Measurements from ENCODE around the gene LDLRAD2. TPM values are rescaled to one million over a fixed set of nuclear protein-coding genes. Genes with fewer than 3 reads are reported as not detected.
"Not testable (repeated sequence)": the region's sequence is repeated elsewhere in the genome, so short reads cannot be mapped to it uniquely, and the experiment has no call there.

LDLRAD2 gene
- total RNA-seq, 4 donors from 2014 or later: 0.48 TPM; not detected in 3

DNA sequence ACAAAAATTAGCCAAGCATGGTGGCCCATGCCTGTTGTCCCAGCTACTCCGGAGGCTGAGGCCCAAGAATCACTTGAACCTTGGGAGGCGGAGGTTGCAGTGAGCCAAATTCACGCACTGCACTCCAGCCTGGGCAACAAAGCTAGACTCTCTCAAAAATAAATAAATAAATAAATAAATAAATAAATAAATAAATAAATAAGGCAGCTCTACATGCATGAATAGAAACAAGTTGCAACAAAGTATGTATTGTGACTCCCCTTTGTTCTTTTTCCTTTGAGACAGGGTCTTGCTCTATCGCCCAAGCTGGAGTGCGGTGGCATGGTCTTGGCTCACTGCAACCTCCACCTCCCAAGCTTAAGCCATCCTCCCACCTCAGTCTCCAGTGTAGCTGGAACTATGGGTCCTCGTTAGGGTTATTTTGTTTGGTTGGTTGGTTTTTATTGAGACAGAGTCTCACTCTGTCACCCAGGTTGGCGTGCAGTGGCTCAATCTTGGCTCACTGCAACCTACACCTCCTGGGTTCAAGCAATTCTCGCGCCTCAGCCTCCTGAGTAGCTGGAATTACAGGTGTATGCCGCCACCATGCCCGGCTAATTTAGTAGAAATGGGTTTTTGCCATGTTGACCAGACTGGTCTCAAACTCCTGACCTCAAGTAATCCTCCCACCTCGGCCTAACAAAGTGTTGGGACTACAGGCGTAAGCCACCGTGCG is 37.1 kb upstream of the LDLRAD2 start:
- H3K4me1 ChIP-seq: peaks cover 0 to 15% (median 9%) of the 10 kb centered on the region in 4 donors
- DNase-seq: no peak
- H3K36me3 ChIP-seq: no peaks in the 10 kb centered on the region
- 80 to 93% methylated on average over 3 to 15 of the region's 15 CpGs for WGBS, 2 donors (ENCODE audit: low coverage in 1 of 2)
- H3K4me3 ChIP-seq: no peak overlapping the region
- H3K27me3 ChIP-seq: no peaks in the 10 kb centered on the region
- TF ChIP-seq POLR2AphosphoS5 (IDR thresholded peaks at IDR 0.05): no peak
- TF ChIP-seq POLR2A (IDR thresholded peaks at IDR 0.05): no peak
- TF ChIP-seq, protein P1, sequence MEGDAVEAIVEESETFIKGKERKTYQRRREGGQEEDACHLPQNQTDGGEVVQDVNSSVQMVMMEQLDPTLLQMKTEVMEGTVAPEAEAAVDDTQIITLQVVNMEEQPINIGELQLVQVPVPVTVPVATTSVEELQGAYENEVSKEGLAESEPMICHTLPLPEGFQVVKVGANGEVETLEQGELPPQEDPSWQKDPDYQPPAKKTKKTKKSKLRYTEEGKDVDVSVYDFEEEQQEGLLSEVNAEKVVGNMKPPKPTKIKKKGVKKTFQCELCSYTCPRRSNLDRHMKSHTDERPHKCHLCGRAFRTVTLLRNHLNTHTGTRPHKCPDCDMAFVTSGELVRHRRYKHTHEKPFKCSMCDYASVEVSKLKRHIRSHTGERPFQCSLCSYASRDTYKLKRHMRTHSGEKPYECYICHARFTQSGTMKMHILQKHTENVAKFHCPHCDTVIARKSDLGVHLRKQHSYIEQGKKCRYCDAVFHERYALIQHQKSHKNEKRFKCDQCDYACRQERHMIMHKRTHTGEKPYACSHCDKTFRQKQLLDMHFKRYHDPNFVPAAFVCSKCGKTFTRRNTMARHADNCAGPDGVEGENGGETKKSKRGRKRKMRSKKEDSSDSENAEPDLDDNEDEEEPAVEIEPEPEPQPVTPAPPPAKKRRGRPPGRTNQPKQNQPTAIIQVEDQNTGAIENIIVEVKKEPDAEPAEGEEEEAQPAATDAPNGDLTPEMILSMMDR (IDR thresholded peaks at IDR 0.05): no peak
- TF ChIP-seq EP300 (IDR thresholded peaks at IDR 0.05; ENCODE audit: low read depth): no peak
- no peaks in the 10 kb centered on the region for H3K9me3 ChIP-seq
- in situ Hi-C loops (cut with MboI; ENCODE audit: low pct_ligation_motif_present in 1 of 4, low pct_unique_long_range_greater_than_20kb in 1 of 4, low sequenced_read_pairs in 3 of 4) (no loop called here), intact Hi-C loops (cut with DNase I; ENCODE audit: low total_unique reads) (no loop called here)
- no peak overlapping the region for H3K27ac ChIP-seq

DNA sequence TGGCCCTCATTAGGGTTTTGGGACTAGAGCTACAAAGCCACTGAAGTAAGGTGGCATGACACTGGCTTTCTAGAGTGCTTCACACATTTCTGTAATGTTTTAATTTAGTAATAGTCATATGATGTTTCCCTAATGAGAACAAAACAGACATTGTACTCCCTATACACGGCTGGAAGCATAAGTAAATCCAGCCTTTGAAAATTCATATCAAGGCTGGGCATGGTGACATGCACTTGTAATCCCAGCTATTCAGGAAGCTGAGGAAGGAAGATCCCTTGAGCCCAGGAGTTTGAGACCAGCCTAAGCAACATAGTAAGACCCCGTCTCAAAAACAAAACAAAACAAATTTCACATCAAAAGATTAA is 36.5 kb upstream of the LDLRAD2 start:
- intact Hi-C loops (cut with DNase I; ENCODE audit: low total_unique reads) (no loop called here), in situ Hi-C loops (cut with MboI; ENCODE audit: low pct_ligation_motif_present in 1 of 4, low pct_unique_long_range_greater_than_20kb in 1 of 4, low sequenced_read_pairs in 3 of 4) (no loop called here)
- H3K4me1 ChIP-seq: peaks cover 0 to 20% (median 11%) of the 10 kb centered on the region in 4 donors
- no peak overlapping the region for H3K4me3 ChIP-seq
- H3K36me3 ChIP-seq: no peaks in the 10 kb centered on the region
- no peaks in the 10 kb centered on the region for H3K27me3 ChIP-seq
- DNase-seq: no peak
- no peaks in the 10 kb centered on the region for H3K9me3 ChIP-seq
- WGBS, 2 donors (ENCODE audit: low coverage in 1 of 2): 53 to 58% methylated on average over 2 of the region's 2 CpGs
- TF ChIP-seq POLR2A (IDR thresholded peaks at IDR 0.05) (no peak), POLR2AphosphoS5 (IDR thresholded peaks at IDR 0.05) (no peak), EP300 (IDR thresholded peaks at IDR 0.05; ENCODE audit: low read depth) (no peak)
- TF ChIP-seq, protein P1 (IDR thresholded peaks at IDR 0.05): no peak
- no peak overlapping the region for H3K27ac ChIP-seq

DNA sequence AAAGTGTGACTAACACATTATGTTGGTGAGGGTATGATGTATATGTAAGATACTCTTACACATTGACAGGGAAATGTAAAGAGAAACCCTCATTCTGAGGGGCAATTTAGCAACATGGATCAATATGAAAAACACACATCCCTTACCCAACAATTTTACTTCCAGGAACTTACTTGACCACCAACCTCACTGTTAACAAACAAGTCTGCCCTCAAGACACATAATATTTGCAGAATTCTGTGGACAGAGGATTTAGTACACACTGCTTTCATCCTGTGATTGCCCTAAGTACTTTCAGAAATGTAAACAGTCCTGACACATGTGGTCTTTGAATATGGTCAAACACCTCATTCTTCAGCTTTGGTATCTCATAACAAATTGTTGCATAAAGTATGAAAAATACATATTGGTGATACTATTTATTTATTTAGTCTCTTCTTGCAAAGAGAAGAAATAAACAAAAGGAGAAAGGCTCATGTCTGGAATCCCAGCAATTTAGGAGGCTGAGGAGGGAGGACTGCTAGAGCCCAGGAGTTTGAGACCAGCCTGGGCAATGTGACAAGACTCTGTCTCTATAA is 36.0 kb upstream of the LDLRAD2 start:
- H3K27ac ChIP-seq: no peak overlapping the region
- intact Hi-C loops (cut with DNase I; ENCODE audit: low total_unique reads) (no loop called here), in situ Hi-C loops (cut with MboI; ENCODE audit: low pct_ligation_motif_present in 1 of 4, low pct_unique_long_range_greater_than_20kb in 1 of 4, low sequenced_read_pairs in 3 of 4) (no loop called here)

DNA sequence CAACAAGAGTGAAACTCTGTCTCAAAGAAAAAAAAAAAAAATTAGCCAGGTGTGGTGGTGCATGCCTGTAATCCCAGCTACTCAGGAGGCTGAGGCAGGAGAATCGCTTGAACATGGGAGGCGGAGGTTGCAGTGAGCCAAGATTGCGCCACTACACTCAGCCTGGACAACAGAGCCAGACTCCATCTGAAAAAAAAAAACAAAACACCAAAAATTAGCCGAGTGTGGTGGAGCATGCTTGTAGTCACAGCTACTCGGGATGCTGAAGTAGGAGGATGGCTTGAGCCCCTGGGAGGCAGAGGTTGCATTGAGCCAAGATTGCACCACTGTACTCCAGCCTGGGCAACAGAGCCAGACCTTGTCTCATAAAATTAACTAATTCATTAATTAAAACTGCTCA is 35.1 kb upstream of the LDLRAD2 start:
- H3K9me3 ChIP-seq; DNase-seq; H3K27ac ChIP-seq; intact Hi-C loops (cut with DNase I; ENCODE audit: low total_unique reads); H3K4me3 ChIP-seq; H3K27me3 ChIP-seq; H3K36me3 ChIP-seq; in situ Hi-C loops (cut with MboI; ENCODE audit: low pct_ligation_motif_present in 1 of 4, low pct_unique_long_range_greater_than_20kb in 1 of 4, low sequenced_read_pairs in 3 of 4): not testable (repeated sequence)
- 64% methylated on average over 5 of the region's 5 CpGs; no CpG with 5 or more reads in 1 of the 2 donors for WGBS, 2 donors (ENCODE audit: low coverage in 1 of 2)
- peaks cover 7 to 33% (median 23%) of the 10 kb centered on the region in 4 donors for H3K4me1 ChIP-seq

More for the DNA sequence above, 36.0 kb upstream of the LDLRAD2 start:
- TF ChIP-seq, protein P1 (IDR thresholded peaks at IDR 0.05): no peak
- TF ChIP-seq EP300 (IDR thresholded peaks at IDR 0.05; ENCODE audit: low read depth) (no peak), POLR2AphosphoS5 (IDR thresholded peaks at IDR 0.05) (no peak), POLR2A (IDR thresholded peaks at IDR 0.05) (no peak)
- no peak overlapping the region for H3K4me3 ChIP-seq
- H3K36me3 ChIP-seq: no peaks in the 10 kb centered on the region
- H3K9me3 ChIP-seq: no peaks in the 10 kb centered on the region
- H3K4me1 ChIP-seq: peaks cover under 1 to 25% (median 14%) of the 10 kb centered on the region in 4 donors
- H3K27me3 ChIP-seq: no peaks in the 10 kb centered on the region
- no peak for DNase-seq
